Measurements from ENCODE around the gene EME2. TPM values are rescaled to one million over a fixed set of nuclear protein-coding genes. Genes with fewer than 3 reads are reported as not detected.

EME2 gene
- polyA plus RNA-seq, 1 donor from 2014 or later = 21.2 TPM

GRCh38 chr16:1740781-1741490, 31.7 kb upstream of the EME2 start:
- no peak overlapping the region for H3K4me2 ChIP-seq (ENCODE audit: low read length)
- no peaks in the 10 kb centered on the region for H3K36me3 ChIP-seq (ENCODE audit: insufficient read depth, low read length)
- no peaks in the 10 kb centered on the region for H3K79me2 ChIP-seq (replicated peaks; ENCODE audit: insufficient read depth, low read length)
- no peaks in the 10 kb centered on the region for H3K9me3 ChIP-seq (ENCODE audit: low read length)
- no peak overlapping the region for H2AFZ ChIP-seq (ENCODE audit: low read depth, low read length)
- no peak overlapping the region for H3K4me3 ChIP-seq (ENCODE audit: low read length)
- no peak overlapping the region for H3K9ac ChIP-seq (ENCODE audit: low read length)
- H3K27me3 ChIP-seq (ENCODE audit: insufficient read depth, low read depth, low read length) = no peaks in the 10 kb centered on the region
- TF ChIP-seq EZH2 (IDR thresholded peaks at IDR 0.05; ENCODE audit: borderline replicate concordance, insufficient read depth, low read length, poor library complexity, severe bottlenecking) = no peak
- TF ChIP-seq, protein P1, sequence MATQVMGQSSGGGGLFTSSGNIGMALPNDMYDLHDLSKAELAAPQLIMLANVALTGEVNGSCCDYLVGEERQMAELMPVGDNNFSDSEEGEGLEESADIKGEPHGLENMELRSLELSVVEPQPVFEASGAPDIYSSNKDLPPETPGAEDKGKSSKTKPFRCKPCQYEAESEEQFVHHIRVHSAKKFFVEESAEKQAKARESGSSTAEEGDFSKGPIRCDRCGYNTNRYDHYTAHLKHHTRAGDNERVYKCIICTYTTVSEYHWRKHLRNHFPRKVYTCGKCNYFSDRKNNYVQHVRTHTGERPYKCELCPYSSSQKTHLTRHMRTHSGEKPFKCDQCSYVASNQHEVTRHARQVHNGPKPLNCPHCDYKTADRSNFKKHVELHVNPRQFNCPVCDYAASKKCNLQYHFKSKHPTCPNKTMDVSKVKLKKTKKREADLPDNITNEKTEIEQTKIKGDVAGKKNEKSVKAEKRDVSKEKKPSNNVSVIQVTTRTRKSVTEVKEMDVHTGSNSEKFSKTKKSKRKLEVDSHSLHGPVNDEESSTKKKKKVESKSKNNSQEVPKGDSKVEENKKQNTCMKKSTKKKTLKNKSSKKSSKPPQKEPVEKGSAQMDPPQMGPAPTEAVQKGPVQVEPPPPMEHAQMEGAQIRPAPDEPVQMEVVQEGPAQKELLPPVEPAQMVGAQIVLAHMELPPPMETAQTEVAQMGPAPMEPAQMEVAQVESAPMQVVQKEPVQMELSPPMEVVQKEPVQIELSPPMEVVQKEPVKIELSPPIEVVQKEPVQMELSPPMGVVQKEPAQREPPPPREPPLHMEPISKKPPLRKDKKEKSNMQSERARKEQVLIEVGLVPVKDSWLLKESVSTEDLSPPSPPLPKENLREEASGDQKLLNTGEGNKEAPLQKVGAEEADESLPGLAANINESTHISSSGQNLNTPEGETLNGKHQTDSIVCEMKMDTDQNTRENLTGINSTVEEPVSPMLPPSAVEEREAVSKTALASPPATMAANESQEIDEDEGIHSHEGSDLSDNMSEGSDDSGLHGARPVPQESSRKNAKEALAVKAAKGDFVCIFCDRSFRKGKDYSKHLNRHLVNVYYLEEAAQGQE (IDR thresholded peaks at IDR 0.05; ENCODE audit: borderline replicate concordance) = no peak
- TF ChIP-seq CTCF (IDR thresholded peaks at IDR 0.05; ENCODE audit: poor library complexity, severe bottlenecking) = no peak
- TF ChIP-seq EP300 (conservative IDR thresholded peaks at IDR 0.05; ENCODE audit: poor library complexity, severe bottlenecking) = no peak
- no peak for TF ChIP-seq RAD21 (conservative IDR thresholded peaks at IDR 0.05)
- TF ChIP-seq SMC3 (conservative IDR thresholded peaks at IDR 0.05; ENCODE audit: poor library complexity) = no peak
- TF ChIP-seq TAF1 (IDR thresholded peaks at IDR 0.05; ENCODE audit: low read depth) = no peak
- no peak for TF ChIP-seq POLR2AphosphoS5 (IDR thresholded peaks at IDR 0.05)
- TF ChIP-seq MXI1 (conservative IDR thresholded peaks at IDR 0.05; ENCODE audit: poor library complexity, severe bottlenecking) = no peak
- H3K27ac ChIP-seq (ENCODE audit: low read length) = no peak overlapping the region
- no peaks in the 10 kb centered on the region for H3F3A ChIP-seq (ENCODE audit: insufficient read depth, low read length, poor library complexity, severe bottlenecking)
- no peaks in the 10 kb centered on the region for H3K9me2 ChIP-seq (ENCODE audit: insufficient read depth, low read length)
- no peaks in the 10 kb centered on the region for H4K20me1 ChIP-seq (ENCODE audit: insufficient read depth)

DNA sequence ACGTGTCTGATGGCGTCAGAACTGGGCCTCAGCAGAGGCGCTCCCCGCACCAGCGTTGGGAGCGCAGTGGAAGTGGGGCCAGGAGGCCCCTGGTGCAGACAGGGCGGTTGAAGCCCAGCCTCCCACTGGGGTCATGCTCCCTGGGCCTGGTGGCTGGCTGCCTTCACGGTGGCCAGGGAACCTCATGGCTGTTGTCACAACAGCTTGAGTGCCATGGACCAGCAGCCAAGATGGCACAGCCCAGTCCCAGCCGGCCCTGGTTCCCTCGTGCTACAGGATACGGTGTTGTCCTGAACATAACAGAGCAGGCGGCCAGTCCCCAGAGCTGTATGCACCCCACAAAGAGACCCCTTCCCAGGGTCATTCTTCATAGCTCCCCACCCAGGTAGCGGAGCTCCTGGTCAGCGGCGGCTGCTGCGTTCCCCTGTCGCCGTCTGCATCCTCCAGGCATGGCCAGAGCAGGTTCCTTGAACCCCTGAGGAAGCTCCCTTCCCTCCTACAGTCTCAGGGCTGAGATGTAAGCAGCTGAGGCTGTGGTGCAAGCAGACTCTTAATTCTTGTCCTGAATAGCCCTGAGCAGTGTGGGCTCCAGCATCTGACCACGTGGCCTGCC, 31.0 kb upstream of the EME2 start:
- no peaks in the 10 kb centered on the region for H3K27me3 ChIP-seq (ENCODE audit: insufficient read depth, low read depth, low read length)
- no peaks in the 10 kb centered on the region for H3K79me2 ChIP-seq (replicated peaks; ENCODE audit: insufficient read depth, low read length)
- H4K20me1 ChIP-seq (ENCODE audit: insufficient read depth) = no peaks in the 10 kb centered on the region
- H3K4me2 ChIP-seq (ENCODE audit: low read length) = no peak overlapping the region
- no peaks in the 10 kb centered on the region for H3F3A ChIP-seq (ENCODE audit: insufficient read depth, low read length, poor library complexity, severe bottlenecking)
- H3K9me2 ChIP-seq (ENCODE audit: insufficient read depth, low read length) = no peaks in the 10 kb centered on the region
- no peak overlapping the region for H2AFZ ChIP-seq (ENCODE audit: low read depth, low read length)
- TF ChIP-seq EZH2 (IDR thresholded peaks at IDR 0.05; ENCODE audit: borderline replicate concordance, insufficient read depth, low read length, poor library complexity, severe bottlenecking) (no peak), RAD21 (conservative IDR thresholded peaks at IDR 0.05) (no peak), SMC3 (conservative IDR thresholded peaks at IDR 0.05; ENCODE audit: poor library complexity) (no peak)
- TF ChIP-seq, protein P1 (IDR thresholded peaks at IDR 0.05; ENCODE audit: borderline replicate concordance) = no peak
- no peak overlapping the region for H3K9ac ChIP-seq (ENCODE audit: low read length)
- H3K9me3 ChIP-seq (ENCODE audit: low read length) = no peaks in the 10 kb centered on the region
- H3K4me3 ChIP-seq (ENCODE audit: low read length) = no peak overlapping the region
- H3K36me3 ChIP-seq (ENCODE audit: insufficient read depth, low read length) = no peaks in the 10 kb centered on the region
- no peak overlapping the region for H3K27ac ChIP-seq (ENCODE audit: low read length)
